CD4-positive, alpha-beta memory T cell (primary cell): Measurements from ENCODE around the gene HS6ST3. TPM values are rescaled to one million over a fixed set of nuclear protein-coding genes. Genes with fewer than 3 reads are reported as not detected.
"Not testable (repeated sequence)": the region's sequence is repeated elsewhere in the genome, so short reads cannot be mapped to it uniquely, and the experiment has no call there.

ENCODE experiments used
- CTCF ChIA-PET: fragments of 350-600 bp; sonication (Branson Sonifier 250); formaldehyde crosslinking; loops from one replicate; lab custom pipeline; 2021; ENCODE audit warnings: inconsistent platforms; ENCODE audit not compliant: partially characterized antibody; lab: Charles Lee
- POLR2A ChIA-PET: fragments of 350-600 bp; sonication (Branson Sonifier 250); formaldehyde crosslinking; loops from one replicate; lab custom pipeline; 2021; ENCODE audit not compliant: partially characterized antibody; lab: Charles Lee
- DNase-seq, 5 donors: peaks; one replicate each; pipeline versions ENCODE4 v3.0.0 to v3.0.0-alpha.2; 2020 to 2022; ENCODE audit warnings: mixed read lengths in 1 of 5
- H3K27ac ChIP-seq: one replicate; pipeline ENCODE4 v1.7.0; 2013; ENCODE audit warnings: low read depth, low read length
- H3K27me3 ChIP-seq: 2 replicates; pipeline ENCODE4 v1.7.0; 2013; ENCODE audit warnings: mild to moderate bottlenecking, low read length, moderate library complexity; ENCODE audit not compliant: insufficient read depth
- H3K36me3 ChIP-seq: 2 replicates; pipeline ENCODE4 v1.7.0; 2013; ENCODE audit warnings: mild to moderate bottlenecking, low read length, moderate library complexity; ENCODE audit not compliant: insufficient read depth
- H3K4me1 ChIP-seq: 2 replicates; pipeline ENCODE4 v1.7.0; 2013; ENCODE audit warnings: mild to moderate bottlenecking, low read length, moderate library complexity; ENCODE audit not compliant: insufficient read depth
- H3K4me3 ChIP-seq, 2 donors: one replicate each; pipeline ENCODE4 v1.7.0; 2013; ENCODE audit warnings: low read length in 2 of 2, mild to moderate bottlenecking in 1 of 2
- H3K9me3 ChIP-seq, 2 donors: one replicate each; pipeline ENCODE4 v1.7.0; 2013; ENCODE audit warnings: low read length in 2 of 2, control low read depth in 1 of 2; ENCODE audit not compliant: control insufficient read depth in 1 of 2
- H3K27ac Mint-ChIP-seq, 7 donors: one replicate each; pipeline ENCODE4 v1.8.0; 2020 to 2021; ENCODE audit warnings: mixed read lengths in 7 of 7, mild to moderate bottlenecking in 6 of 7, inconsistent platforms in 3 of 7, moderate library complexity in 3 of 7
- H3K27me3 Mint-ChIP-seq, 2 donors: one replicate each; pipeline ENCODE4 v1.8.0; 2020 to 2021; ENCODE audit warnings: mixed read lengths in 2 of 2
- H3K36me3 Mint-ChIP-seq, 2 donors: one replicate each; pipeline ENCODE4 v1.8.0; 2020 to 2021; ENCODE audit warnings: mixed read lengths in 2 of 2, inconsistent platforms in 1 of 2, mild to moderate bottlenecking in 1 of 2
- H3K4me1 Mint-ChIP-seq, 4 donors: one replicate each; pipeline ENCODE4 v1.8.0; 2020 to 2021; ENCODE audit warnings: mixed read lengths in 4 of 4, mild to moderate bottlenecking in 1 of 4
- H3K4me3 Mint-ChIP-seq, 8 donors: one replicate each; pipeline ENCODE4 v1.8.0; 2020 to 2021; ENCODE audit warnings: mixed read lengths in 8 of 8, mild to moderate bottlenecking in 7 of 8, moderate library complexity in 6 of 8, inconsistent platforms in 3 of 8
- H3K9me3 Mint-ChIP-seq, 8 donors: one replicate each; pipeline ENCODE4 v1.8.0; 2020 to 2021; ENCODE audit warnings: mixed read lengths in 8 of 8, mild to moderate bottlenecking in 5 of 8, inconsistent platforms in 3 of 8, moderate library complexity in 1 of 8
- intact Hi-C: fragments of 100-400 bp; cut with micrococcal nuclease; formaldehyde crosslinking; loops from one replicate; pipeline ENCODE4 v1.15.1; 2023
- polyA plus RNA-seq, 2 donors: library from polyadenylated mRNA; unstranded; fragments of 300-500 nt; fragmentation: Illumina TruSeq; gene quantifications; one replicate each; pipeline ENCODE4 v1.2.3, GENCODE V29; 2021
- total RNA-seq, 2 experiments: library from RNA; stranded (reverse); gene quantifications; one replicate each; pipeline ENCODE4 v1.2.3, GENCODE V29; 2021

The HS6ST3 gene
- total and polyA plus RNA-seq, 4 experiments from 2014 or later, result not detected

- no peaks in the 10 kb centered on the region for H3K36me3 Mint-ChIP-seq
- H3K27me3 Mint-ChIP-seq, result no peaks in the 10 kb centered on the region
- H3K9me3 Mint-ChIP-seq, result peaks cover 0 to 17% (median 6%) of the 10 kb centered on the region in 8 donors
- Histone ChIP-seq H3K4me1 (no peaks in the 10 kb centered on the region), H3K27ac (no peak overlapping the region), H3K9me3 (no peaks in the 10 kb centered on the region), H3K27me3 (no peaks in the 10 kb centered on the region), H3K4me3 (no peak overlapping the region), H3K36me3 (no peaks in the 10 kb centered on the region)
- H3K4me3 Mint-ChIP-seq, result no peak overlapping the region
- H3K27ac Mint-ChIP-seq, result no peak overlapping the region
- intact Hi-C loops, result no loop called here
- POLR2A ChIA-PET, result no interaction called here
- no peak for DNase-seq
- H3K4me1 Mint-ChIP-seq, result no peaks in the 10 kb centered on the region
- CTCF ChIA-PET, result no interaction called here
These were observed 681.8 kb downstream of the HS6ST3 start for GRCh38 chr13:96771486-96772367.

GRCh38 chr13:96772426-96772825, 682.5 kb downstream of the HS6ST3 start:
- Mint-ChIP-seq H3K9me3 (peaks cover 3 to 24% (median 7%) of the 10 kb centered on the region in 8 donors), H3K4me1 (no peaks in the 10 kb centered on the region), H3K4me3 (peak overlapping the region in 1 of 8 donors; percentile 39), H3K36me3 (no peaks in the 10 kb centered on the region), H3K27ac (no peak overlapping the region), H3K27me3 (no peaks in the 10 kb centered on the region)
- no peak overlapping the region for H3K4me3 ChIP-seq
- POLR2A ChIA-PET, result no interaction called here
- no peaks in the 10 kb centered on the region for H3K27me3 ChIP-seq
- DNase-seq, result no peak
- intact Hi-C loops, result no loop called here
- H3K4me1 ChIP-seq, result no peaks in the 10 kb centered on the region
- no peak overlapping the region for H3K27ac ChIP-seq
- CTCF ChIA-PET, result no interaction called here
- no peaks in the 10 kb centered on the region for H3K9me3 ChIP-seq
- no peaks in the 10 kb centered on the region for H3K36me3 ChIP-seq

- CTCF ChIA-PET, H3K27ac ChIP-seq, H3K4me1 ChIP-seq, H3K36me3 Mint-ChIP-seq, H3K27me3 Mint-ChIP-seq, DNase-seq, H3K27me3 ChIP-seq, POLR2A ChIA-PET, intact Hi-C loops, H3K9me3 ChIP-seq, H3K36me3 ChIP-seq, H3K27ac Mint-ChIP-seq, H3K4me3 Mint-ChIP-seq, H3K4me1 Mint-ChIP-seq, H3K4me3 ChIP-seq: not testable (repeated sequence)
- H3K9me3 Mint-ChIP-seq, result peaks cover 3 to 29% (median 11%) of the 10 kb centered on the region in 8 donors
These were observed 688.4 kb downstream of the HS6ST3 start for GRCh38 chr13:96778302-96778701.

GRCh38 chr13:96779691-96780090, 689.8 kb downstream of the HS6ST3 start:
- Mint-ChIP-seq H3K4me3 (no peak overlapping the region), H3K27me3 (no peaks in the 10 kb centered on the region), H3K9me3 (peaks cover 3 to 25% (median 10%) of the 10 kb centered on the region in 8 donors), H3K4me1 (no peaks in the 10 kb centered on the region), H3K36me3 (no peaks in the 10 kb centered on the region), H3K27ac (no peak overlapping the region)
- H3K4me1 ChIP-seq, result no peaks in the 10 kb centered on the region
- ChIA-PET POLR2A (no interaction called here), CTCF (no interaction called here)
- DNase-seq, result no peak
- intact Hi-C loops, result no loop called here
- no peak overlapping the region for H3K27ac ChIP-seq
- no peaks in the 10 kb centered on the region for H3K36me3 ChIP-seq
- H3K9me3 ChIP-seq, result no peaks in the 10 kb centered on the region
- no peak overlapping the region for H3K4me3 ChIP-seq
- H3K27me3 ChIP-seq, result no peaks in the 10 kb centered on the region

GRCh38 chr13:96780105-96780504, 690.2 kb downstream of the HS6ST3 start:
- Mint-ChIP-seq H3K9me3 (peaks cover 2 to 22% (median 10%) of the 10 kb centered on the region in 8 donors), H3K4me1 (no peaks in the 10 kb centered on the region), H3K4me3 (no peak overlapping the region), H3K27ac (no peak overlapping the region), H3K27me3 (no peaks in the 10 kb centered on the region), H3K36me3 (no peaks in the 10 kb centered on the region)
- Histone ChIP-seq H3K27me3 (no peaks in the 10 kb centered on the region), H3K4me1 (no peaks in the 10 kb centered on the region), H3K36me3 (no peaks in the 10 kb centered on the region), H3K27ac (no peak overlapping the region), H3K4me3 (no peak overlapping the region), H3K9me3 (no peaks in the 10 kb centered on the region)
- ChIA-PET CTCF (no interaction called here), POLR2A (no interaction called here)
- DNase-seq, result no peak
- intact Hi-C loops, result no loop called here

- Histone ChIP-seq H3K27ac (no peak overlapping the region), H3K4me1 (no peaks in the 10 kb centered on the region), H3K36me3 (no peaks in the 10 kb centered on the region), H3K4me3 (no peak overlapping the region), H3K27me3 (no peaks in the 10 kb centered on the region), H3K9me3 (no peaks in the 10 kb centered on the region)
- H3K4me1 Mint-ChIP-seq, result no peaks in the 10 kb centered on the region
- no peak overlapping the region for H3K4me3 Mint-ChIP-seq
- H3K9me3 Mint-ChIP-seq, result peaks cover 0 to 19% (median 10%) of the 10 kb centered on the region in 8 donors
- intact Hi-C loops, result no loop called here
- ChIA-PET CTCF (no interaction called here), POLR2A (no interaction called here)
- no peak for DNase-seq
- H3K27me3 Mint-ChIP-seq, result no peaks in the 10 kb centered on the region
- no peak overlapping the region for H3K27ac Mint-ChIP-seq
- no peaks in the 10 kb centered on the region for H3K36me3 Mint-ChIP-seq
These were observed 691.2 kb downstream of the HS6ST3 start for GRCh38 chr13:96781141-96781540.

GRCh38 chr13:96782186-96782585, 692.3 kb downstream of the HS6ST3 start:
- POLR2A ChIA-PET, result no interaction called here
- Mint-ChIP-seq H3K4me3 (no peak overlapping the region), H3K27me3 (no peaks in the 10 kb centered on the region), H3K9me3 (peaks cover 0 to 14% (median 7%) of the 10 kb centered on the region in 8 donors), H3K27ac (no peak overlapping the region), H3K36me3 (no peaks in the 10 kb centered on the region), H3K4me1 (no peaks in the 10 kb centered on the region)
- Histone ChIP-seq H3K27ac (no peak overlapping the region), H3K4me3 (no peak overlapping the region), H3K36me3 (no peaks in the 10 kb centered on the region), H3K4me1 (no peaks in the 10 kb centered on the region), H3K9me3 (no peaks in the 10 kb centered on the region), H3K27me3 (no peaks in the 10 kb centered on the region)
- DNase-seq, result no peak
- intact Hi-C loops, result no loop called here
- CTCF ChIA-PET, result no interaction called here
